HepG2 (cell line): ENCODE results near the gene CCS. TPM values are rescaled to one million over a fixed set of nuclear protein-coding genes. Genes with fewer than 3 reads are reported as not detected.

Experiments used
- NCOA2 ChIP-seq: sonication (generic); formaldehyde crosslinking; IDR thresholded peaks from 2 replicates; pipeline ENCODE4 v1.8.0; 2022; ENCODE audit warnings: inconsistent platforms
- RBFOX2 ChIP-seq: fragments of 200-400 bp; formaldehyde crosslinking; IDR thresholded peaks from 2 replicates; pipeline ENCODE4 v1.6.1; 2017; ENCODE audit warnings: low read depth, mild to moderate bottlenecking, low read length
- SALL2 ChIP-seq: sonication (generic); formaldehyde crosslinking; IDR thresholded peaks from 2 replicates; pipeline ENCODE4 v1.8.1; 2023; ENCODE audit warnings: mild to moderate bottlenecking, missing genetic modification reagents, inconsistent platforms
- SIX1 ChIP-seq: sonication (generic); formaldehyde crosslinking; IDR thresholded peaks from 2 replicates; pipeline ENCODE4 v1.4.0; 2020; ENCODE audit warnings: missing genetic modification reagents, borderline replicate concordance
- ZIK1 ChIP-seq: sonication (generic); formaldehyde crosslinking; IDR thresholded peaks from 2 replicates; pipeline ENCODE4 v1.5.0; 2020; ENCODE audit warnings: mild to moderate bottlenecking, low read depth, missing genetic modification reagents, borderline replicate concordance
- ZNF121 ChIP-seq: sonication (generic); formaldehyde crosslinking; IDR thresholded peaks from 2 replicates; pipeline ENCODE4 v1.5.0; 2020; ENCODE audit warnings: mild to moderate bottlenecking, missing genetic modification reagents
- ZNF124 ChIP-seq: sonication (generic); formaldehyde crosslinking; IDR thresholded peaks from 2 replicates; pipeline ENCODE4 v1.4.0; 2020; ENCODE audit warnings: missing genetic modification reagents
- ZNF275 ChIP-seq: sonication (generic); formaldehyde crosslinking; IDR thresholded peaks from 2 replicates; pipeline ENCODE4 v1.8.0; 2022; ENCODE audit warnings: missing genetic modification reagents, mild to moderate bottlenecking, inconsistent platforms, borderline replicate concordance
- ZNF337 ChIP-seq: sonication (generic); formaldehyde crosslinking; IDR thresholded peaks from 2 replicates; pipeline ENCODE4 v1.5.1; 2020; ENCODE audit warnings: missing genetic modification reagents, low read depth, mild to moderate bottlenecking, borderline replicate concordance
- ZNF766 ChIP-seq: sonication (generic); formaldehyde crosslinking; IDR thresholded peaks from 2 replicates; pipeline ENCODE4 v1.5.0; 2020; ENCODE audit warnings: missing genetic modification reagents, borderline replicate concordance
- polyA plus RNA-seq, 8 experiments: library from polyadenylated mRNA; depleted of rRNA in 3 of 8; stranded (reverse) in 7 of 8; unstranded in 1 of 8; fragments of >200 nt; fragmentation: Illumina TruSeq in 4 of 8; extraction: Trizol in 4 of 8; gene quantifications; 2 replicates each; pipeline versions ENCODE4 v1.2.1 to v1.2.3, GENCODE V29; 2011 to 2016; ENCODE audit warnings: low read depth in 4 of 8, missing spikeins in 1 of 8, mixed read lengths in 1 of 8; ENCODE audit not compliant: insufficient read depth in 1 of 8
- total RNA-seq, 5 experiments: library from RNA; depleted of rRNA; stranded (reverse); fragments of >200 nt; fragmentation: Illumina TruSeq; extraction: Trizol; gene quantifications; 2 replicates each; pipeline ENCODE4 v1.2.3, GENCODE V29; 2016; ENCODE audit warnings: low read depth in 1 of 5
- TF ChIP-seq, protein P1 (sequence below): sonication (generic); formaldehyde crosslinking; IDR thresholded peaks from 2 replicates; pipeline ENCODE4 v1.4.0; 2020; ENCODE audit warnings: mild to moderate bottlenecking, low read depth, missing genetic modification reagents
- TF ChIP-seq, protein P2 (sequence below): sonication (generic); formaldehyde crosslinking; IDR thresholded peaks from 2 replicates; pipeline ENCODE4 v1.8.1; 2023; ENCODE audit warnings: mild to moderate bottlenecking, missing genetic modification reagents
- TF ChIP-seq, protein P3 (sequence below): sonication (generic); formaldehyde crosslinking; IDR thresholded peaks from 2 replicates; pipeline ENCODE4 v1.8.1; 2023; ENCODE audit warnings: missing genetic modification reagents, inconsistent platforms, borderline replicate concordance
- TF ChIP-seq, protein P4 (sequence below): IDR thresholded peaks from 2 replicates; pipeline ENCODE4 v1.6.1; 2016; ENCODE audit warnings: low read depth, borderline replicate concordance

CCS gene
- total and polyA plus RNA-seq, 2 of the 13 experiments (the other 11 are each of a cell fraction or from before 2014, with no cell fraction given): 25.4 to 44.6 TPM

GRCh38 chr11:66592457-66593302 is at the start of gene CCS, which contains the start of gene CCDC87 (continued):
- peak; percentile 70; the same call in 1 of the 2 replicates for TF ChIP-seq ZNF124 (CRISPR knock-in tag)
- TF ChIP-seq ZIK1 (CRISPR knock-in tag): 0 out of 2 replicates have a peak, but pooled peaks have one; percentile 21
- TF ChIP-seq, protein P1, sequence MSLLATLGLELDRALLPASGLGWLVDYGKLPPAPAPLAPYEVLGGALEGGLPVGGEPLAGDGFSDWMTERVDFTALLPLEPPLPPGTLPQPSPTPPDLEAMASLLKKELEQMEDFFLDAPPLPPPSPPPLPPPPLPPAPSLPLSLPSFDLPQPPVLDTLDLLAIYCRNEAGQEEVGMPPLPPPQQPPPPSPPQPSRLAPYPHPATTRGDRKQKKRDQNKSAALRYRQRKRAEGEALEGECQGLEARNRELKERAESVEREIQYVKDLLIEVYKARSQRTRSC: no peak
- peak; percentile 71 for TF ChIP-seq NCOA2 (CRISPR knock-in tag)
- TF ChIP-seq, protein P2, sequence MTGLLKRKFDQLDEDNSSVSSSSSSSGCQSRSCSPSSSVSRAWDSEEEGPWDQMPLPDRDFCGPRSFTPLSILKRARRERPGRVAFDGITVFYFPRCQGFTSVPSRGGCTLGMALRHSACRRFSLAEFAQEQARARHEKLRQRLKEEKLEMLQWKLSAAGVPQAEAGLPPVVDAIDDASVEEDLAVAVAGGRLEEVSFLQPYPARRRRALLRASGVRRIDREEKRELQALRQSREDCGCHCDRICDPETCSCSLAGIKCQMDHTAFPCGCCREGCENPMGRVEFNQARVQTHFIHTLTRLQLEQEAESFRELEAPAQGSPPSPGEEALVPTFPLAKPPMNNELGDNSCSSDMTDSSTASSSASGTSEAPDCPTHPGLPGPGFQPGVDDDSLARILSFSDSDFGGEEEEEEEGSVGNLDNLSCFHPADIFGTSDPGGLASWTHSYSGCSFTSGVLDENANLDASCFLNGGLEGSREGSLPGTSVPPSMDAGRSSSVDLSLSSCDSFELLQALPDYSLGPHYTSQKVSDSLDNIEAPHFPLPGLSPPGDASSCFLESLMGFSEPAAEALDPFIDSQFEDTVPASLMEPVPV (CRISPR knock-in tag): peak; percentile 91; the same call in 1 of the 2 replicates
- TF ChIP-seq ZNF337 (CRISPR knock-in tag): no peak
- TF ChIP-seq, protein P3, sequence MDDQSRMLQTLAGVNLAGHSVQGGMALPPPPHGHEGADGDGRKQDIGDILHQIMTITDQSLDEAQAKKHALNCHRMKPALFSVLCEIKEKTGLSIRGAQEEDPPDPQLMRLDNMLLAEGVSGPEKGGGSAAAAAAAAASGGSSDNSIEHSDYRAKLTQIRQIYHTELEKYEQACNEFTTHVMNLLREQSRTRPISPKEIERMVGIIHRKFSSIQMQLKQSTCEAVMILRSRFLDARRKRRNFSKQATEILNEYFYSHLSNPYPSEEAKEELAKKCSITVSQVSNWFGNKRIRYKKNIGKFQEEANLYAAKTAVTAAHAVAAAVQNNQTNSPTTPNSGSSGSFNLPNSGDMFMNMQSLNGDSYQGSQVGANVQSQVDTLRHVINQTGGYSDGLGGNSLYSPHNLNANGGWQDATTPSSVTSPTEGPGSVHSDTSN (CRISPR knock-in tag): 0 out of 2 replicates have a peak, but pooled peaks have one; percentile 18
- TF ChIP-seq ZNF766 (CRISPR knock-in tag): peak; percentile 66; the same call in 1 of the 2 replicates
- TF ChIP-seq, protein P4, sequence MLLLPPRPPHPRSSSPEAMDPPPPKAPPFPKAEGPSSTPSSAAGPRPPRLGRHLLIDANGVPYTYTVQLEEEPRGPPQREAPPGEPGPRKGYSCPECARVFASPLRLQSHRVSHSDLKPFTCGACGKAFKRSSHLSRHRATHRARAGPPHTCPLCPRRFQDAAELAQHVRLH: peak; percentile 82; the same call in 1 of the 2 replicates
- TF ChIP-seq SALL2 (CRISPR knock-in tag): peak; percentile 50; the same call in 1 of the 2 replicates
- TF ChIP-seq ZNF121 (CRISPR knock-in tag): peak; percentile 67; the same call in 1 of the 2 replicates
- TF ChIP-seq ZNF275 (CRISPR knock-in tag): no peak
- no peak for TF ChIP-seq SIX1 (CRISPR knock-in tag)
- TF ChIP-seq RBFOX2: peak; percentile 87
